Measurements from ENCODE around the gene SLC12A8. TPM values are rescaled to one million over a fixed set of nuclear protein-coding genes. Genes with fewer than 3 reads are reported as not detected.

Gene SLC12A8
- total and polyA plus RNA-seq, 2 experiments from 2014 or later, result 6.9 to 15.9 TPM

DNA sequence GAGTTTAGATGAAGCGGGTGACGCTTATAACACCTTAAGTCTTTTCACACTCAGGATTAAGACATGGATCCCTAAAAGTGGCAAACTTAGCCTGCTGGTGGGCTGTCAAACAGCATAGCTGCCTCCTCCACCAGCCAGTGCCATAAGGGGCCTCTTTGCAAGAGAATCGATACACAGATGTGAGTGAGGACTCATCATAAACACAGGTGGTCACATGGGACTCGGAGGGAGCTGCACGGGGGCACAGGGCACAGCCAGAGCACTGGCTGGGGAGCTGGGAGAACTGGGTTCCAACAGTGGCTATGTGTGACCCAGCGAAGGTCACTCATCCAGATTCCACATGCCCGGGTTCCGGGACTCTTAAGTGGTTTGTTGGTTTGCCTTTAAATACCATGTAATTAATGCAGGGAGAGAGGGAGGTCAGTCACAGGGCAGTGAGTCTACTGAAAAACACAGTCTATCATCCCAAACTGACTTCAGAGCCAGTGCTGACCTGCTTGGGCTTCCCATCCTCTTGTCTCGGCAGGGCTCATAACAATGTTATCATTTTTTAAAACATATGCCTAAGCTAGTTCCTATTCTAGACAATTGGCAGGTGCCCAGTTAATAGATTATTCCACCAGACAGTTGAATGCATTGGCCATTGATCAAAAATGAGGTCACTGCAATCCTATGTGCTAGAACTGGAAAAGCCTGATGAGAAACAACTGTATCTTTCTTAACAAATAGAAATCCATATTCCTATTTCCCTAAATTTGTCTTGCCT, 51.8 kb downstream of the SLC12A8 start:
- H3K27me3 Mint-ChIP-seq (ENCODE audit: insufficient read depth, low read depth, poor library complexity), result no peaks in the 10 kb centered on the region
- no peaks in the 10 kb centered on the region for H3K36me3 ChIP-seq (ENCODE audit: insufficient read depth)
- no peak overlapping the region for H3K4me3 ChIP-seq
- H3K79me2 ChIP-seq (replicated peaks; ENCODE audit: insufficient read depth), result no peaks in the 10 kb centered on the region
- H3K9me2 ChIP-seq (ENCODE audit: insufficient read depth), result no peaks in the 10 kb centered on the region
- no peak for ATAC-seq
- no peak overlapping the region for H3K4me3 Mint-ChIP-seq
- TF ChIP-seq, protein P1, sequence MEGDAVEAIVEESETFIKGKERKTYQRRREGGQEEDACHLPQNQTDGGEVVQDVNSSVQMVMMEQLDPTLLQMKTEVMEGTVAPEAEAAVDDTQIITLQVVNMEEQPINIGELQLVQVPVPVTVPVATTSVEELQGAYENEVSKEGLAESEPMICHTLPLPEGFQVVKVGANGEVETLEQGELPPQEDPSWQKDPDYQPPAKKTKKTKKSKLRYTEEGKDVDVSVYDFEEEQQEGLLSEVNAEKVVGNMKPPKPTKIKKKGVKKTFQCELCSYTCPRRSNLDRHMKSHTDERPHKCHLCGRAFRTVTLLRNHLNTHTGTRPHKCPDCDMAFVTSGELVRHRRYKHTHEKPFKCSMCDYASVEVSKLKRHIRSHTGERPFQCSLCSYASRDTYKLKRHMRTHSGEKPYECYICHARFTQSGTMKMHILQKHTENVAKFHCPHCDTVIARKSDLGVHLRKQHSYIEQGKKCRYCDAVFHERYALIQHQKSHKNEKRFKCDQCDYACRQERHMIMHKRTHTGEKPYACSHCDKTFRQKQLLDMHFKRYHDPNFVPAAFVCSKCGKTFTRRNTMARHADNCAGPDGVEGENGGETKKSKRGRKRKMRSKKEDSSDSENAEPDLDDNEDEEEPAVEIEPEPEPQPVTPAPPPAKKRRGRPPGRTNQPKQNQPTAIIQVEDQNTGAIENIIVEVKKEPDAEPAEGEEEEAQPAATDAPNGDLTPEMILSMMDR (conservative IDR thresholded peaks at IDR 0.05; ENCODE audit: low read depth in 2 of 2), result no peak
- TF ChIP-seq ETS1 (IDR thresholded peaks at IDR 0.05) (no peak), REST (IDR thresholded peaks at IDR 0.05; ENCODE audit: unreplicated experiment) (no peak), EZH2phosphoT487 (IDR thresholded peaks at IDR 0.05; ENCODE audit: unreplicated experiment) (no peak), CREB1 (CRISPR knock-in tag; IDR thresholded peaks at IDR 0.05; ENCODE audit: low read depth) (no peak), ZNF114 (CRISPR knock-in tag; IDR thresholded peaks at IDR 0.05) (no peak), NANOG (IDR thresholded peaks at IDR 0.05; ENCODE audit: borderline replicate concordance) (no peak), ZNF331 (CRISPR knock-in tag; IDR thresholded peaks at IDR 0.05; ENCODE audit: low read depth) (no peak), EZH2 (IDR thresholded peaks at IDR 0.05; ENCODE audit: low read depth, unreplicated experiment) (no peak), JUNB (IDR thresholded peaks at IDR 0.05; ENCODE audit: unreplicated experiment) (no peak), POLR2AphosphoS5 (IDR thresholded peaks at IDR 0.05; ENCODE audit: low read depth) (no peak), STAT1 (IDR thresholded peaks at IDR 0.05; ENCODE audit: unreplicated experiment) (no peak)
- TF ChIP-seq, protein P2, sequence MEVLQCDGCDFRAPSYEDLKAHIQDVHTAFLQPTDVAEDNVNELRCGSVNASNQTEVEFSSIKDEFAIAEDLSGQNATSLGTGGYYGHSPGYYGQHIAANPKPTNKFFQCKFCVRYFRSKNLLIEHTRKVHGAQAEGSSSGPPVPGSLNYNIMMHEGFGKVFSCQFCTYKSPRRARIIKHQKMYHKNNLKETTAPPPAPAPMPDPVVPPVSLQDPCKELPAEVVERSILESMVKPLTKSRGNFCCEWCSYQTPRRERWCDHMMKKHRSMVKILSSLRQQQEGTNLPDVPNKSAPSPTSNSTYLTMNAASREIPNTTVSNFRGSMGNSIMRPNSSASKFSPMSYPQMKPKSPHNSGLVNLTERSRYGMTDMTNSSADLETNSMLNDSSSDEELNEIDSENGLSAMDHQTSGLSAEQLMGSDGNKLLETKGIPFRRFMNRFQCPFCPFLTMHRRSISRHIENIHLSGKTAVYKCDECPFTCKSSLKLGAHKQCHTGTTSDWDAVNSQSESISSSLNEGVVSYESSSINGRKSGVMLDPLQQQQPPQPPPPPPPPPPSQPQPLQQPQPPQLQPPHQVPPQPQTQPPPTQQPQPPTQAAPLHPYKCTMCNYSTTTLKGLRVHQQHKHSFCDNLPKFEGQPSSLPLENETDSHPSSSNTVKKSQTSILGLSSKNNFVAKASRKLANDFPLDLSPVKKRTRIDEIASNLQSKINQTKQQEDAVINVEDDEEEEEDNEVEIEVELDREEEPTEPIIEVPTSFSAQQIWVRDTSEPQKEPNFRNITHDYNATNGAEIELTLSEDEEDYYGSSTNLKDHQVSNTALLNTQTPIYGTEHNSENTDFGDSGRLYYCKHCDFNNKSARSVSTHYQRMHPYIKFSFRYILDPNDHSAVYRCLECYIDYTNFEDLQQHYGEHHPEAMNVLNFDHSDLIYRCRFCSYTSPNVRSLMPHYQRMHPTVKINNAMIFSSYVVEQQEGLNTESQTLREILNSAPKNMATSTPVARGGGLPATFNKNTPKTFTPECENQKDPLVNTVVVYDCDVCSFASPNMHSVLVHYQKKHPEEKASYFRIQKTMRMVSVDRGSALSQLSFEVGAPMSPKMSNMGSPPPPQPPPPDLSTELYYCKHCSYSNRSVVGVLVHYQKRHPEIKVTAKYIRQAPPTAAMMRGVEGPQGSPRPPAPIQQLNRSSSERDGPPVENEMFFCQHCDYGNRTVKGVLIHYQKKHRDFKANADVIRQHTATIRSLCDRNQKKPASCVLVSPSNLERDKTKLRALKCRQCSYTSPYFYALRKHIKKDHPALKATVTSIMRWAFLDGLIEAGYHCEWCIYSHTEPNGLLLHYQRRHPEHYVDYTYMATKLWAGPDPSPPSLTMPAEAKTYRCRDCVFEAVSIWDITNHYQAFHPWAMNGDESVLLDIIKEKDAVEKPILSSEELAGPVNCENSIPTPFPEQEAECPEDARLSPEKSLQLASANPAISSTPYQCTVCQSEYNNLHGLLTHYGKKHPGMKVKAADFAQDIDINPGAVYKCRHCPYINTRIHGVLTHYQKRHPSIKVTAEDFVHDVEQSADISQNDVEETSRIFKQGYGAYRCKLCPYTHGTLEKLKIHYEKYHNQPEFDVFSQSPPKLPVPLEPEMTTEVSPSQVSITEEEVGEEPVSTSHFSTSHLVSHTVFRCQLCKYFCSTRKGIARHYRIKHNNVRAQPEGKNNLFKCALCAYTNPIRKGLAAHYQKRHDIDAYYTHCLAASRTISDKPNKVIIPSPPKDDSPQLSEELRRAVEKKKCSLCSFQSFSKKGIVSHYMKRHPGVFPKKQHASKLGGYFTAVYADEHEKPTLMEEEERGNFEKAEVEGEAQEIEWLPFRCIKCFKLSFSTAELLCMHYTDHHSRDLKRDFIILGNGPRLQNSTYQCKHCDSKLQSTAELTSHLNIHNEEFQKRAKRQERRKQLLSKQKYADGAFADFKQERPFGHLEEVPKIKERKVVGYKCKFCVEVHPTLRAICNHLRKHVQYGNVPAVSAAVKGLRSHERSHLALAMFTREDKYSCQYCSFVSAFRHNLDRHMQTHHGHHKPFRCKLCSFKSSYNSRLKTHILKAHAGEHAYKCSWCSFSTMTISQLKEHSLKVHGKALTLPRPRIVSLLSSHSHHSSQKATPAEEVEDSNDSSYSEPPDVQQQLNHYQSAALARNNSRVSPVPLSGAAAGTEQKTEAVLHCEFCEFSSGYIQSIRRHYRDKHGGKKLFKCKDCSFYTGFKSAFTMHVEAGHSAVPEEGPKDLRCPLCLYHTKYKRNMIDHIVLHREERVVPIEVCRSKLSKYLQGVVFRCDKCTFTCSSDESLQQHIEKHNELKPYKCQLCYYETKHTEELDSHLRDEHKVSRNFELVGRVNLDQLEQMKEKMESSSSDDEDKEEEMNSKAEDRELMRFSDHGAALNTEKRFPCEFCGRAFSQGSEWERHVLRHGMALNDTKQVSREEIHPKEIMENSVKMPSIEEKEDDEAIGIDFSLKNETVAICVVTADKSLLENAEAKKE (CRISPR knock-in tag; IDR thresholded peaks at IDR 0.05), result no peak
- H3K36me3 Mint-ChIP-seq (ENCODE audit: low read depth), result no peaks in the 10 kb centered on the region
- H3K4me2 ChIP-seq, result no peak overlapping the region
- peaks cover 10% of the 10 kb centered on the region for H3K4me1 Mint-ChIP-seq
- no peak overlapping the region for H3K27ac Mint-ChIP-seq
- peaks cover 11% of the 10 kb centered on the region for H3K4me1 ChIP-seq (ENCODE audit: insufficient read depth)
- no peaks in the 10 kb centered on the region for H3K27me3 ChIP-seq (ENCODE audit: insufficient read depth)
- no peak overlapping the region for H2AFZ ChIP-seq
- no peaks in the 10 kb centered on the region for H4K20me1 ChIP-seq (replicated peaks; ENCODE audit: insufficient read depth)
- no peak overlapping the region for H3K27ac ChIP-seq (ENCODE audit: low read depth)
- no peak for DNase-seq (ENCODE audit: low spot score)
- H3F3A ChIP-seq (replicated peaks; ENCODE audit: low read depth), result no peaks in the 10 kb centered on the region; the same call in 1 of the 2 replicates
- H3K9me3 Mint-ChIP-seq, result no peaks in the 10 kb centered on the region
